Pancreas (tissue), 10 donors: Measurements from ENCODE around the gene DCAF11. TPM values are rescaled to one million over a fixed set of nuclear protein-coding genes. Genes with fewer than 3 reads are reported as not detected.

ENCODE experiments used
- ATAC-seq, 4 donors: fragments of 200-7000 bp; cut with Tn5 transposase; one replicate each; pipeline versions ENCODE4 v1.8.0 to v1.9.1; 2020; ENCODE audit warnings: mild to moderate bottlenecking in 4 of 4, moderate library complexity in 4 of 4
- DNase-seq, 6 donors: peaks; one replicate each; pipeline ENCODE4 v3.0.0-alpha.2; 2020
- FAIRE-seq: peaks from 2 replicates; lab custom pipeline; 2012; peaks lifted over from hg19 to GRCh38; lab: Jason Lieb, UNC
- H3K27ac ChIP-seq, 4 donors: fragments of 200-600 bp; sonication (generic); 1 replicate in 3 of 4; 2 replicates in 1 of 4; pipeline versions ENCODE4 v1.5.0 to v1.8.0; 2020
- H3K27me3 ChIP-seq, 4 donors: fragments of 200-600 bp; one replicate each; pipeline ENCODE4 v1.8.0; 2021
- H3K36me3 ChIP-seq, 3 donors: fragments of 200-600 bp; sonication (generic) in 1 of 3; one replicate each; pipeline versions ENCODE4 v1.5.0 to v1.8.0; 2020 to 2021
- H3K4me1 ChIP-seq, 3 donors: fragments of 200-600 bp; one replicate each; pipeline ENCODE4 v1.8.0; 2021
- H3K4me3 ChIP-seq, 4 donors: fragments of 200-600 bp; sonication (generic) in 2 of 4; one replicate each; pipeline versions ENCODE4 v1.5.0 to v1.8.0; 2020 to 2021
- H3K9me3 ChIP-seq, 4 donors: fragments of 200-600 bp; one replicate each; pipeline ENCODE4 v1.8.0; 2021
- CTCF ChIP-seq, 4 donors: fragments of 200-600 bp; sonication (generic) in 3 of 4; IDR thresholded peaks; one replicate each; pipeline versions ENCODE4 v1.5.0 to v1.8.0; 2021; ENCODE audit warnings: antibody characterized with exemption in 4 of 4
- WGBS, 2 donors: extraction: QIAGEN DNeasy Blood & Tissue Kit; methylation state at CpG; one replicate each; pipeline ENCODE4 v1.1.7; 2013; 5-methylcytosine and 5-hydroxymethylcytosine counted together
- intact Hi-C, 3 donors: fragments of 100-400 bp; cut with DNase I; formaldehyde crosslinking; loops; one replicate each; pipeline versions ENCODE4 v1.11.1 to v1.14.2; 2022
- polyA plus RNA-seq, 2 donors: library from polyadenylated mRNA; stranded (reverse); fragments of 200-250 nt; gene quantifications; one replicate each; pipeline ENCODE4 v1.2.3, GENCODE V29; 2013
- total RNA-seq, 6 donors: library from RNA; stranded (reverse); fragmentation: NEBNext Ultra II Directional in 4 of 6; extraction: Animal tissue kit (Norgen Biotek cat#: 25700) in 4 of 6; gene quantifications; one replicate each; pipeline versions ENCODE4 v1.2.1 to v1.2.4, GENCODE V29; 2021 to 2023
- donor health status: healthy with polysubstance abuse.
- donor health status: DM: no; HTN: no; CAD: no; lungs with moderate emphysema.
- donor health status: DM: no; HTN: no; CAD: no.
- donor health status: control.
- donor health status: control.
- donor health status: Bipolar disorder and iron deficiency.
- donor health status: DM: yes; HTN: yes; CAD: no.
- donor health status: DM: no; HTN: no; CAD: no.
- donor health status: DM: no; HTN: no; CAD: no.
- donor health status: DM: yes; HTN: yes; CAD: no.

DCAF11 gene
- total and polyA plus RNA-seq, 8 donors = 34.2 to 78.9 (median 56.0) TPM

GRCh38 chr14:24151404-24152080, 37.0 kb downstream of the DCAF11 start:
- FAIRE-seq (no peak), ATAC-seq (no peak), DNase-seq (peak in 2 of 6 donors; percentile 50 to 67)
- H3K4me3 ChIP-seq = no peak overlapping the region
- intact Hi-C loops = no loop called here
- peaks cover 3 to 59% (median 37%) of the 10 kb centered on the region in 3 donors for H3K36me3 ChIP-seq
- H3K27me3 ChIP-seq = no peaks in the 10 kb centered on the region
- WGBS, 2 donors = 94% methylated on average over 16 of the region's 16 CpGs
- peaks cover 0 to 7% (median 6%) of the 10 kb centered on the region in 3 donors for H3K4me1 ChIP-seq
- TF ChIP-seq CTCF (IDR thresholded peaks at IDR 0.05) = no peak
- no peak overlapping the region for H3K27ac ChIP-seq
- H3K9me3 ChIP-seq = no peaks in the 10 kb centered on the region

GRCh38 chr14:24155100-24155499, 40.5 kb downstream of the DCAF11 start:
- intact Hi-C loops = no loop called here
- H3K27ac ChIP-seq = no peak overlapping the region
- peak in 1 of 6 donors; percentile 42 for DNase-seq

GRCh38 chr14:24156840-24157239, 42.3 kb downstream of the DCAF11 start:
- no peak overlapping the region for H3K4me3 ChIP-seq
- H3K9me3 ChIP-seq = no peaks in the 10 kb centered on the region
- no peak overlapping the region for H3K27ac ChIP-seq
- peaks cover 8 to 50% (median 23%) of the 10 kb centered on the region in 3 donors for H3K36me3 ChIP-seq
- no peak for DNase-seq
- TF ChIP-seq CTCF (IDR thresholded peaks at IDR 0.05) = no peak
- ATAC-seq = no peak
- FAIRE-seq = no peak
- 92 to 93% methylated on average over 1 of the region's 1 CpG for WGBS, 2 donors
- no peaks in the 10 kb centered on the region for H3K27me3 ChIP-seq
- intact Hi-C loops = no loop called here
- peaks cover 0 to 6% (median 0%) of the 10 kb centered on the region in 3 donors for H3K4me1 ChIP-seq

More at GRCh38 chr14:24155100-24155499, 40.5 kb downstream of the DCAF11 start:
- TF ChIP-seq CTCF (IDR thresholded peaks at IDR 0.05) = no peak
- peaks cover 8 to 65% (median 37%) of the 10 kb centered on the region in 3 donors for H3K36me3 ChIP-seq
- H3K9me3 ChIP-seq = no peaks in the 10 kb centered on the region
- 96 to 97% methylated on average over 10 of the region's 10 CpGs for WGBS, 2 donors
- H3K27me3 ChIP-seq = no peaks in the 10 kb centered on the region
- no peak overlapping the region for H3K4me3 ChIP-seq
- no peaks in the 10 kb centered on the region for H3K4me1 ChIP-seq
- no peak for ATAC-seq
- no peak for FAIRE-seq

GRCh38 chr14:24157331-24157730, 42.8 kb downstream of the DCAF11 start:
- H3K27ac ChIP-seq = no peak overlapping the region
- H3K36me3 ChIP-seq = peaks cover 8 to 48% (median 22%) of the 10 kb centered on the region in 3 donors
- no peak for FAIRE-seq

More at GRCh38 chr14:24157331-24157730, 42.8 kb downstream of the DCAF11 start:
- no peaks in the 10 kb centered on the region for H3K27me3 ChIP-seq
- no peak for TF ChIP-seq CTCF (IDR thresholded peaks at IDR 0.05)
- H3K4me1 ChIP-seq = peaks cover 0 to 11% (median 0%) of the 10 kb centered on the region in 3 donors
- no peaks in the 10 kb centered on the region for H3K9me3 ChIP-seq
- peak in 1 of 6 donors; percentile 35 for DNase-seq
- intact Hi-C loops = no loop called here
- WGBS, 2 donors = 88 to 94% methylated on average over 12 of the region's 12 CpGs
- no peak overlapping the region for H3K4me3 ChIP-seq
- ATAC-seq = no peak
